ENCODE measurements around the gene EEF1A1. TPM values are rescaled to one million over a fixed set of nuclear protein-coding genes. Genes with fewer than 3 reads are reported as not detected.
"Not testable (repeated sequence)": the region's sequence is repeated elsewhere in the genome, so short reads cannot be mapped to it uniquely, and the experiment has no call there.

EEF1A1 gene
- 12,462 and 13,460 TPM in 2 replicates for total RNA-seq (2014; rRNA removed; shearing (Covaris generic))
- 6,382 and 7,113 TPM in 2 replicates for polyA plus RNA-seq (2015; cell fraction: cytosol; rRNA removed)
- polyA plus RNA-seq (2015; cell fraction: nucleus; rRNA removed) = 2,226 and 2,666 TPM in 2 replicates

GRCh38 chr6:73520688-73521350 is at the start of gene EEF1A1:
Gene EEF1A1 (minus strand): TSS chr6:73521032. CDS start chr6:73520026, 1,006 bp downstream.
- in situ Hi-C loops (cut with HindIII; ENCODE audit: low pct_unique_long_range_greater_than_20kb, low sequenced_read_pairs) = no loop called here
- DNase-seq (ENCODE audit: low read depth, low spot score) = peak; percentile 99

- no peak for DNase-seq (ENCODE audit: low read depth, low spot score)
- in situ Hi-C loops (cut with HindIII; ENCODE audit: low pct_unique_long_range_greater_than_20kb, low sequenced_read_pairs) = no loop called here
These were observed 48.3 kb upstream of the EEF1A1 start for GRCh38 chr6:73569121-73569520.

DNA sequence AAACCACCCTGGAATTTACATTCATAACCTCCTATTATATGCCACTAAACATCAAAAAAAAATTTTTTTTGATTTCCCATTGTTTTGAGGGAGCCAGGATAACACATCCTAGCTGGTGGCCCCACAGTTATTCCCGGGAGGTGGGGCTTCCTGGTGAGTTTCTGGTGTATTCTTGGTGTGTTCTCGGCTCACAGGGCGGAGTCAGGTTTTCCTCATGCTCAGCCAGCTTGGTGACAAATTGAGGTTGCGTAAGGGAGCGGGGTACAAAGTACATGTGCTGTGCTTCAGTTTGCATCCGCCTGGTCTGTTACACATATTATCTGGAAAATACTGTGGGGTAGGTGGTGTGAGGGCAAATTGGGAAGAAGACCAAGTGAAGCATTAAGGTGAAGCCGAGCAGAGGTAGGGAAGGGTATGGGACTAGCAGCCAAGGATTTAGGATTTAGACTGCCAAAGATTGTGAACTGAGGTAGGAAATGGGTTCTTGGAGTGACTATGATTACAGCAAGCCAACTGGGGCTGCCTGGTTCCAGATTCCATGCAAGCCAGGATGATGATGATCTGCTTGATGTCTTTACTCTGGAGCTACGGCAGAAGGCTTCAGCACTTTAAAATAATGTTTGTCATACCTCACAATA is 46.2 kb upstream of the EEF1A1 start:
- in situ Hi-C loops (cut with HindIII; ENCODE audit: low pct_unique_long_range_greater_than_20kb, low sequenced_read_pairs) = no loop called here
- DNase-seq (ENCODE audit: low read depth, low spot score) = no peak

- DNase-seq (ENCODE audit: low read depth, low spot score); in situ Hi-C loops (cut with HindIII; ENCODE audit: low pct_unique_long_range_greater_than_20kb, low sequenced_read_pairs): not testable (repeated sequence)
These were observed 45.6 kb upstream of the EEF1A1 start for GRCh38 chr6:73566486-73566871.

GRCh38 chr6:73565767-73566485 is 45.1 kb upstream of the EEF1A1 start:
- in situ Hi-C loops (cut with HindIII; ENCODE audit: low pct_unique_long_range_greater_than_20kb, low sequenced_read_pairs) = no loop called here
- DNase-seq (ENCODE audit: low read depth, low spot score) = peak; percentile 35

GRCh38 chr6:73564578-73565345 is 43.9 kb upstream of the EEF1A1 start:
- DNase-seq (ENCODE audit: low read depth, low spot score) = no peak
- in situ Hi-C loops (cut with HindIII; ENCODE audit: low pct_unique_long_range_greater_than_20kb, low sequenced_read_pairs) = no loop called here

DNA sequence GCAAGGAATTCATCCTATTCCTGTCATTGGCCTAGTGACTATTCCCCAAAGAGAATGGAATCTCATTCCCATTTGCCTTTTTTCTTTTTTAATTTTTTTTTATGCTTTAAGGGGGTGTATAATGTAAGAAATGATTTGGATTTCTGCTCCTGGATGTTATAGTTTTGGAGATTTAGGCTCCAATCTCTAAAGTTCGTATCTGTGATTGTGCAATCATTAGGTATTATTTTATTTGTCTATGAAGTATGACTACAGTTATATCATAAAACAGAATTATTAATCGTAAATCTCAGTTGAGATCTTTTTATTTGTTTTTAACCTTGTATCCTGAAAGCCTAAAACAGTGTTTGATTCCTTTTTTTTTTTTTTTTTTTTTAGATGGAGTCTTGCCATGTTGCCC is 41.7 kb upstream of the EEF1A1 start:
- in situ Hi-C loops (cut with HindIII; ENCODE audit: low pct_unique_long_range_greater_than_20kb, low sequenced_read_pairs) = no loop called here
- no peak for DNase-seq (ENCODE audit: low read depth, low spot score)

DNA sequence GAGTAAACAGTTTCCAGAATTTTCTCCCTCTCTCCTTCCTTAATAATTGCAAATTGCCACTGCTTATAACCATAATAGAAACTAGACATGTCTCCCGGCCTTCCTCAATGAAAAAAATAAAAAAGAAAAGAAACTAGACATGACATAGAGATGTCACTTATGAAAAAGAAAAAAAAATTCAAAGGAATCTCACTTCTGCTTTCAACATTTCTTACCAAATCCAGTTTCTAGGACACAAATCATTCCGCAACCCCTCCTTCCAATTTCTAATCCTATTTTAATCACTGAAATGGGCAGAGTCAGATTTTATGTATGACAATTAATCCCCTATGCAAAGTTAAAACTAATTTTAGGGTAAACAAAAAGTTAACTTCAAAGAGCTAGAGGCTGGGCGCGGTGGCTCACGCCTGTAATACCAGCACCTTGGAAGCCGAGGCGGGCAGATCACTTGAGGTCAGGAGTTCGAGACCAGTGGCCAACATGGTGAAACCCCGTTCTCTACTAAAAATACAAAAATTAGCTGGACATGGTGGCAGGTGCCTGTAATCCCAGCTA is 40.1 kb upstream of the EEF1A1 start:
- DNase-seq (ENCODE audit: low read depth, low spot score) = no peak
- in situ Hi-C loops (cut with HindIII; ENCODE audit: low pct_unique_long_range_greater_than_20kb, low sequenced_read_pairs) = no loop called here

- no peak for DNase-seq (ENCODE audit: low read depth, low spot score)
- in situ Hi-C loops (cut with HindIII; ENCODE audit: low pct_unique_long_range_greater_than_20kb, low sequenced_read_pairs) = no loop called here
These were observed 39.4 kb upstream of the EEF1A1 start for GRCh38 chr6:73560182-73560732.

GRCh38 chr6:73559399-73559794 is 38.6 kb upstream of the EEF1A1 start:
- DNase-seq (ENCODE audit: low read depth, low spot score); in situ Hi-C loops (cut with HindIII; ENCODE audit: low pct_unique_long_range_greater_than_20kb, low sequenced_read_pairs): not testable (repeated sequence)

DNA sequence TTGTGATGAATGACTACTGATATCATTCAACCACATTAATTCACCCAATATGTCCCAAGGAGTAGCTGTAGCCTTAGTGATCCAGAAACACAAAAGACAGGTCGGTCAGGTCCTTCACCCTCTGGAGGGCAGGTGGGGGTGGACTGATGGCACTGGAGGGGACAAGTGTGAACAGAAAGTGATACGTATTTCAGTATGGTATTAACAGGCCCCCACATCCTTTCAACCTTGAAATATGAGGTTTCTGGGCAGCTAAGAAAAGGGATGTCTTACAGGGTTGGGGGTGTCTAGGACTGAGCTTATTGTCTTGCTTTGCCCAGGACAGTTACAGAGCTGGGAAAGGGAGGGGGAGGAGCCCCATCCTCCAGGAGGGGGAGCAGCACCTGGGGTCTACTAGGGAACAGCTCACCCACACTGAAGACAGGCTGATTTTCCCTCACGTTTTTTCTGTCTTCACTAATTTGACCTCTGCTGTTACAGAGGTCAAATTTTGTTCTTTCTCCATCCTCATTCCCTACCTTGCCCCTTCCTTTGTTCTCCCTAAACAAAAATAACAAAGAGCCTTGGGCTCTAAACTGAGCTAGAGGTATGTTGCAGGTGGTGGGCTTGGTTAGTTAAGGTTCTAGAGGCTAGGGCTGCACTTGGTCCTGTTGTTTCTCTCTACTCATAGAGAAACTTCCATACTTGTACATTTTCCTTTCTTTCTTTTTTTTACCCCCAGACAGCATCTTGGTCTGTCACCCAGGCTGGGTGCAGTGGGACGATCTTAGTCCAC is 38.0 kb upstream of the EEF1A1 start:
- in situ Hi-C loops (cut with HindIII; ENCODE audit: low pct_unique_long_range_greater_than_20kb, low sequenced_read_pairs) = no loop called here
- no peak for DNase-seq (ENCODE audit: low read depth, low spot score)

DNA sequence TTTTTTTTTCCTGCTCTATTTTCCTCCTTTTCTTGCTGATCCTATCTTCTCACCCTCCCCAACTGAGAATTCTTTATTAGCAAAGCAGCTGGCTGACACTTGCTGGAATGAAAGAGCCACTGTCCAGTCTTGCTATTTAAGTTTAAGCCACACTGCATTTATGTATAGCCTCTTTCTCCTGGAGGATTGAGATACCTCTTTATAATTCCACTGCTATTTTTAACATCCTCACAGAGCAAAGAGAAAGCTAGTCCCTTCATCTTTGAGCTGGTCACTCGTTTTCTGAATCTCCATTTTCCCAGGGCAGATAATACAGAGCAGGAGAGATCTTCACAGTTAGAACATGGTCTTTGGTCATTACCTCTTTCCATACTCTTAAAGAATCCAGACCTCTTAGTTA is 36.0 kb upstream of the EEF1A1 start:
- DNase-seq (ENCODE audit: low read depth, low spot score) = peak; percentile 92
- in situ Hi-C loops (cut with HindIII; ENCODE audit: low pct_unique_long_range_greater_than_20kb, low sequenced_read_pairs) = no loop called here

- DNase-seq (ENCODE audit: low read depth, low spot score); in situ Hi-C loops (cut with HindIII; ENCODE audit: low pct_unique_long_range_greater_than_20kb, low sequenced_read_pairs): not testable (repeated sequence)
These were observed 34.6 kb upstream of the EEF1A1 start for GRCh38 chr6:73555380-73555949.

DNA sequence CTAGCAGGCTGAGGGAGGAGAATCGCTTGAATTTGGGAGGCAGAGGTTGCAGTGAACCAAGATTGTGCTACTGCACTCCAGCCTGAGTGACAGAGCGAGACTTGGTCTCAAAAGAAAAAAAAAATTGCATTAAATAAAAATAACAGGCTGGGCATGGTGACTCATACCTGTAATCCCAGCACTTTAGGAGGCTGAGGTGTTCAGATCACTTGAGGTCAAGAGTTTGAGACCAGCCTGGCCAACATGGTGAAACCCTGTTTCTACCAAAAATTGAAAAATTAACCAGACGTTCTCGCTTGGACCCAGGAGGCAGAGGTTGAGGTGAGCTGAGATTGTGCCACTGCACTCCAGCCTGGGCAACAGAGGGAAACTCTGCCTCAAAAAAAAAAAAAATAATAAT is 30.3 kb upstream of the EEF1A1 start:
- in situ Hi-C loops (cut with HindIII; ENCODE audit: low pct_unique_long_range_greater_than_20kb, low sequenced_read_pairs) = not testable (repeated sequence)

GRCh38 chr6:73548458-73549446 is 27.9 kb upstream of the EEF1A1 start:
- DNase-seq (ENCODE audit: low read depth, low spot score) = no peak
- in situ Hi-C loops (cut with HindIII; ENCODE audit: low pct_unique_long_range_greater_than_20kb, low sequenced_read_pairs) = no loop called here

More for the DNA sequence above, 30.3 kb upstream of the EEF1A1 start:
- DNase-seq (ENCODE audit: low read depth, low spot score) = not testable (repeated sequence)

Data from SK-MEL-5 (cell line).